HG02588 (cell line): ENCODE data around the gene RALGPS1.

Experiments
- ATAC-seq: cut with Tn5 transposase; IDR thresholded peaks from one replicate; pipeline ENCODE4 v1.9.1; 2021; ENCODE audit warnings: mild to moderate bottlenecking, moderate library complexity; ENCODE audit not compliant: unreplicated experiment

The RALGPS1 gene

GRCh38 chr9:127199001-127199791, 284.6 kb downstream of the RALGPS1 start:
- ATAC-seq = no peak

GRCh38 chr9:127200106-127200862, 285.7 kb downstream of the RALGPS1 start:
- ATAC-seq = no peak

GRCh38 chr9:127201071-127201541, 286.5 kb downstream of the RALGPS1 start:
- no peak for ATAC-seq

- no peak for ATAC-seq
Observed at GRCh38 chr9:127201731-127202130, 287.1 kb downstream of the RALGPS1 start.

- no peak for ATAC-seq
Observed at GRCh38 chr9:127202461-127203169, 288.0 kb downstream of the RALGPS1 start.

- no peak for ATAC-seq
Observed at GRCh38 chr9:127203681-127204327, 289.2 kb downstream of the RALGPS1 start.

- no peak for ATAC-seq
Observed at GRCh38 chr9:127204771-127205470, 290.3 kb downstream of the RALGPS1 start.

GRCh38 chr9:127205952-127206351, 291.4 kb downstream of the RALGPS1 start:
- ATAC-seq = no peak

- ATAC-seq = no peak
Observed at GRCh38 chr9:127206666-127207065, 292.1 kb downstream of the RALGPS1 start.

- ATAC-seq = no peak
Observed at GRCh38 chr9:127207734-127208410, 293.3 kb downstream of the RALGPS1 start.

- ATAC-seq = no peak
Observed at GRCh38 chr9:127208416-127208815, 293.8 kb downstream of the RALGPS1 start.

- ATAC-seq = no peak
Observed at GRCh38 chr9:127209220-127209619, 294.6 kb downstream of the RALGPS1 start.

- no peak for ATAC-seq
Observed at GRCh38 chr9:127209948-127210640, 295.5 kb downstream of the RALGPS1 start.

- no peak for ATAC-seq
Observed at GRCh38 chr9:127210851-127211730, 296.5 kb downstream of the RALGPS1 start.

GRCh38 chr9:127211983-127212382, 297.4 kb downstream of the RALGPS1 start:
- ATAC-seq = no peak

- no peak for ATAC-seq
Observed at GRCh38 chr9:127212453-127212852, 297.9 kb downstream of the RALGPS1 start.

GRCh38 chr9:127213859-127214258, 299.3 kb downstream of the RALGPS1 start:
- ATAC-seq = no peak
